ENCODE measurements around the gene TBCD.

Gene TBCD

GRCh38 chr17:82876602-82877379 is 124.9 kb downstream of the TBCD start:
- H3K9me3 ChIP-seq (ENCODE audit: control insufficient read depth, low read length): no peaks in the 10 kb centered on the region
- no peak overlapping the region for H3K4me3 ChIP-seq (ENCODE audit: insufficient read depth, low read depth, low read length)
- no peaks in the 10 kb centered on the region for H3K27me3 ChIP-seq (ENCODE audit: control insufficient read depth, insufficient read depth, low read length, poor library complexity, severe bottlenecking)
- no peaks in the 10 kb centered on the region for H3K36me3 ChIP-seq (ENCODE audit: control insufficient read depth, insufficient read depth, low read length)
- H3K4me1 ChIP-seq (ENCODE audit: control insufficient read depth, insufficient read depth, low read length): peaks cover 29% of the 10 kb centered on the region
- 73 to 74% methylated on average over 14 of the region's 14 CpGs for WGBS, 2 experiments
- no peak overlapping the region for H3K27ac ChIP-seq (ENCODE audit: insufficient read depth, low read depth, low read length, poor library complexity, severe bottlenecking)

- Histone ChIP-seq H3K4me1 (ENCODE audit: control insufficient read depth, insufficient read depth, low read length) (peaks cover 36% of the 10 kb centered on the region), H3K27me3 (ENCODE audit: control insufficient read depth, insufficient read depth, low read length, poor library complexity, severe bottlenecking) (no peaks in the 10 kb centered on the region), H3K27ac (ENCODE audit: insufficient read depth, low read depth, low read length, poor library complexity, severe bottlenecking) (no peak overlapping the region), H3K4me3 (ENCODE audit: insufficient read depth, low read depth, low read length) (no peak overlapping the region), H3K9me3 (ENCODE audit: control insufficient read depth, low read length) (no peaks in the 10 kb centered on the region), H3K36me3 (ENCODE audit: control insufficient read depth, insufficient read depth, low read length) (no peaks in the 10 kb centered on the region)
- WGBS, 2 experiments: 84 to 85% methylated on average over 8 to 9 of the region's 9 CpGs
Observed at GRCh38 chr17:82878527-82878926, 126.7 kb downstream of the TBCD start.

- H3K9me3 ChIP-seq (ENCODE audit: control insufficient read depth, low read length): no peaks in the 10 kb centered on the region
- no peaks in the 10 kb centered on the region for H3K36me3 ChIP-seq (ENCODE audit: control insufficient read depth, insufficient read depth, low read length)
- H3K4me3 ChIP-seq (ENCODE audit: insufficient read depth, low read depth, low read length): no peak overlapping the region
- peaks cover 36% of the 10 kb centered on the region for H3K4me1 ChIP-seq (ENCODE audit: control insufficient read depth, insufficient read depth, low read length)
- WGBS, 2 experiments: 94 to 97% methylated on average over 15 of the region's 15 CpGs
- H3K27ac ChIP-seq (ENCODE audit: insufficient read depth, low read depth, low read length, poor library complexity, severe bottlenecking): no peak overlapping the region
- no peaks in the 10 kb centered on the region for H3K27me3 ChIP-seq (ENCODE audit: control insufficient read depth, insufficient read depth, low read length, poor library complexity, severe bottlenecking)
Observed at GRCh38 chr17:82879241-82879640, 127.4 kb downstream of the TBCD start.

- no peaks in the 10 kb centered on the region for H3K9me3 ChIP-seq (ENCODE audit: control insufficient read depth, low read length)
- H3K4me1 ChIP-seq (ENCODE audit: control insufficient read depth, insufficient read depth, low read length): peaks cover 23% of the 10 kb centered on the region
- H3K36me3 ChIP-seq (ENCODE audit: control insufficient read depth, insufficient read depth, low read length): no peaks in the 10 kb centered on the region
- no peak overlapping the region for H3K27ac ChIP-seq (ENCODE audit: insufficient read depth, low read depth, low read length, poor library complexity, severe bottlenecking)
- WGBS, 2 experiments: 94% methylated on average over 25 of the region's 25 CpGs
- H3K4me3 ChIP-seq (ENCODE audit: insufficient read depth, low read depth, low read length): no peak overlapping the region
- H3K27me3 ChIP-seq (ENCODE audit: control insufficient read depth, insufficient read depth, low read length, poor library complexity, severe bottlenecking): no peaks in the 10 kb centered on the region
Observed at GRCh38 chr17:82880620-82881323, 128.9 kb downstream of the TBCD start.

GRCh38 chr17:82881324-82881823 is 129.5 kb downstream of the TBCD start:
- peaks cover 20% of the 10 kb centered on the region for H3K4me1 ChIP-seq (ENCODE audit: control insufficient read depth, insufficient read depth, low read length)
- H3K36me3 ChIP-seq (ENCODE audit: control insufficient read depth, insufficient read depth, low read length): no peaks in the 10 kb centered on the region
- H3K9me3 ChIP-seq (ENCODE audit: control insufficient read depth, low read length): no peaks in the 10 kb centered on the region
- no peaks in the 10 kb centered on the region for H3K27me3 ChIP-seq (ENCODE audit: control insufficient read depth, insufficient read depth, low read length, poor library complexity, severe bottlenecking)
- H3K27ac ChIP-seq (ENCODE audit: insufficient read depth, low read depth, low read length, poor library complexity, severe bottlenecking): no peak overlapping the region
- no peak overlapping the region for H3K4me3 ChIP-seq (ENCODE audit: insufficient read depth, low read depth, low read length)
- WGBS, 2 experiments: 88% methylated on average over 20 to 21 of the region's 21 CpGs

- Histone ChIP-seq H3K9me3 (ENCODE audit: control insufficient read depth, low read length) (no peaks in the 10 kb centered on the region), H3K27ac (ENCODE audit: insufficient read depth, low read depth, low read length, poor library complexity, severe bottlenecking) (no peak overlapping the region), H3K4me3 (ENCODE audit: insufficient read depth, low read depth, low read length) (no peak overlapping the region), H3K27me3 (ENCODE audit: control insufficient read depth, insufficient read depth, low read length, poor library complexity, severe bottlenecking) (no peaks in the 10 kb centered on the region), H3K4me1 (ENCODE audit: control insufficient read depth, insufficient read depth, low read length) (peaks cover 17% of the 10 kb centered on the region), H3K36me3 (ENCODE audit: control insufficient read depth, insufficient read depth, low read length) (no peaks in the 10 kb centered on the region)
- 92% methylated on average over 17 of the region's 17 CpGs for WGBS, 2 experiments
Observed at GRCh38 chr17:82881900-82882714, 130.2 kb downstream of the TBCD start.

GRCh38 chr17:82882715-82883418 is 131.0 kb downstream of the TBCD start:
- Histone ChIP-seq H3K27me3 (ENCODE audit: control insufficient read depth, insufficient read depth, low read length, poor library complexity, severe bottlenecking) (no peaks in the 10 kb centered on the region), H3K27ac (ENCODE audit: insufficient read depth, low read depth, low read length, poor library complexity, severe bottlenecking) (no peak overlapping the region), H3K4me1 (ENCODE audit: control insufficient read depth, insufficient read depth, low read length) (peaks cover 17% of the 10 kb centered on the region), H3K4me3 (ENCODE audit: insufficient read depth, low read depth, low read length) (no peak overlapping the region), H3K36me3 (ENCODE audit: control insufficient read depth, insufficient read depth, low read length) (no peaks in the 10 kb centered on the region), H3K9me3 (ENCODE audit: control insufficient read depth, low read length) (no peaks in the 10 kb centered on the region)
- 95 to 96% methylated on average over 39 of the region's 39 CpGs for WGBS, 2 experiments

- peaks cover 17% of the 10 kb centered on the region for H3K4me1 ChIP-seq (ENCODE audit: control insufficient read depth, insufficient read depth, low read length)
- H3K4me3 ChIP-seq (ENCODE audit: insufficient read depth, low read depth, low read length): no peak overlapping the region
- H3K9me3 ChIP-seq (ENCODE audit: control insufficient read depth, low read length): no peaks in the 10 kb centered on the region
- H3K27ac ChIP-seq (ENCODE audit: insufficient read depth, low read depth, low read length, poor library complexity, severe bottlenecking): no peak overlapping the region
- WGBS, 2 experiments: 94 to 95% methylated on average over 23 of the region's 23 CpGs
- no peaks in the 10 kb centered on the region for H3K36me3 ChIP-seq (ENCODE audit: control insufficient read depth, insufficient read depth, low read length)
- no peaks in the 10 kb centered on the region for H3K27me3 ChIP-seq (ENCODE audit: control insufficient read depth, insufficient read depth, low read length, poor library complexity, severe bottlenecking)
Observed at GRCh38 chr17:82883419-82884031, 131.7 kb downstream of the TBCD start.

- no peaks in the 10 kb centered on the region for H3K9me3 ChIP-seq (ENCODE audit: control insufficient read depth, low read length)
- H3K4me1 ChIP-seq (ENCODE audit: control insufficient read depth, insufficient read depth, low read length): peaks cover 17% of the 10 kb centered on the region
- H3K27me3 ChIP-seq (ENCODE audit: control insufficient read depth, insufficient read depth, low read length, poor library complexity, severe bottlenecking): no peaks in the 10 kb centered on the region
- WGBS, 2 experiments: 94 to 95% methylated on average over 25 of the region's 25 CpGs
- no peaks in the 10 kb centered on the region for H3K36me3 ChIP-seq (ENCODE audit: control insufficient read depth, insufficient read depth, low read length)
- H3K4me3 ChIP-seq (ENCODE audit: insufficient read depth, low read depth, low read length): no peak overlapping the region
- no peak overlapping the region for H3K27ac ChIP-seq (ENCODE audit: insufficient read depth, low read depth, low read length, poor library complexity, severe bottlenecking)
Observed at GRCh38 chr17:82884341-82884969, 132.6 kb downstream of the TBCD start.
